Stimulated activated CD8-positive, alpha-beta memory T cell treated with anti-CD3 and anti-CD28 coated beads, Interleukin-7, amount 100 ng/mL, for 48 hours (primary cell): ENCODE results near the gene PRRC2B.
"Not testable (repeated sequence)": the region's sequence is repeated elsewhere in the genome, so short reads cannot be mapped to it uniquely, and the experiment has no call there.

Experiments
- DNase-seq, 2 donors: peaks; one replicate each; pipeline ENCODE4 v3.0.0-alpha.2; 2020; ENCODE audit warnings: low read depth in 1 of 2; ENCODE audit errors: extremely low read depth in 1 of 2

PRRC2B gene

GRCh38 chr9:131385296-131385695 is 8.6 kb upstream of the PRRC2B start:
- DNase-seq: no peak

- no peak for DNase-seq
Measured at GRCh38 chr9:131386281-131386680, 7.6 kb upstream of the PRRC2B start.

- DNase-seq: no peak
Measured at GRCh38 chr9:131387394-131387793, 6.5 kb upstream of the PRRC2B start.

- DNase-seq: no peak
Measured at GRCh38 chr9:131391020-131391419, 2.9 kb upstream of the PRRC2B start.

- no peak for DNase-seq
Measured at GRCh38 chr9:131391504-131391903, 2.4 kb upstream of the PRRC2B start.

- no peak for DNase-seq
Measured at GRCh38 chr9:131394464-131395156, 724 bp downstream of the PRRC2B start.

- DNase-seq: peak in 1 of 2 donors; percentile 76
Measured at GRCh38 chr9:131395157-131396098, 1.5 kb downstream of the PRRC2B start.

GRCh38 chr9:131396099-131396479 is 2.2 kb downstream of the PRRC2B start:
- DNase-seq: not testable (repeated sequence)

GRCh38 chr9:131396626-131397025 is 2.7 kb downstream of the PRRC2B start:
- no peak for DNase-seq

- no peak for DNase-seq
Measured at GRCh38 chr9:131397100-131397790, 3.4 kb downstream of the PRRC2B start.

- no peak for DNase-seq
Measured at GRCh38 chr9:131398204-131398603, 4.3 kb downstream of the PRRC2B start.

- DNase-seq: no peak
Measured at GRCh38 chr9:131399972-131400371, 6.1 kb downstream of the PRRC2B start.

- no peak for DNase-seq
Measured at GRCh38 chr9:131400627-131401026, 6.7 kb downstream of the PRRC2B start.

GRCh38 chr9:131402073-131402472 is 8.2 kb downstream of the PRRC2B start:
- DNase-seq: no peak

GRCh38 chr9:131402738-131403492 is 9.0 kb downstream of the PRRC2B start:
- no peak for DNase-seq

- DNase-seq: no peak
Measured at GRCh38 chr9:131403493-131403773, 9.5 kb downstream of the PRRC2B start.

GRCh38 chr9:131404581-131404980 is 10.7 kb downstream of the PRRC2B start:
- no peak for DNase-seq

GRCh38 chr9:131404987-131405386 is 11.1 kb downstream of the PRRC2B start:
- no peak for DNase-seq

GRCh38 chr9:131405428-131405827 is 11.5 kb downstream of the PRRC2B start:
- DNase-seq: no peak

- no peak for DNase-seq
Measured at GRCh38 chr9:131405858-131406537, 12.1 kb downstream of the PRRC2B start.
